ENCODE measurements around the gene CFAP73.

DNA sequence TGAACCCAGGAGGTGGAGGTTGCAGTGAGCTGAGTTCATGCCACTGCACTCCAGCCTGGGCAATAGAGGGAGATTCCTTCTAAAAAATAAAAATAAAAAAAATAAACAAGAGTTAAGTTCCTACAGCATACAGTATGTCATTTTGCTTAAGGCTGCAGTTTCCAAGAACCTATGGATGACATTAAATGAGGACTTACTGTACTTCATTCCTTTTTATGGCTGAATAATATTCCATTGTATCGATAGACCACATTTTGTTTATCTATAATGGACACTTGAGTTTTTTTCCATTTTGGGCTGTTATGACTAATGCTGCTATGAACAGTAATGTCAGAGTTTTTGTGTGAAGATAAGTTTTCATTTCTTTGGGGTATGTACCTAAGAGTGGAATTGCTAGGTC, 31.4 kb upstream of the CFAP73 start:
- TF ChIP-seq, protein P1, sequence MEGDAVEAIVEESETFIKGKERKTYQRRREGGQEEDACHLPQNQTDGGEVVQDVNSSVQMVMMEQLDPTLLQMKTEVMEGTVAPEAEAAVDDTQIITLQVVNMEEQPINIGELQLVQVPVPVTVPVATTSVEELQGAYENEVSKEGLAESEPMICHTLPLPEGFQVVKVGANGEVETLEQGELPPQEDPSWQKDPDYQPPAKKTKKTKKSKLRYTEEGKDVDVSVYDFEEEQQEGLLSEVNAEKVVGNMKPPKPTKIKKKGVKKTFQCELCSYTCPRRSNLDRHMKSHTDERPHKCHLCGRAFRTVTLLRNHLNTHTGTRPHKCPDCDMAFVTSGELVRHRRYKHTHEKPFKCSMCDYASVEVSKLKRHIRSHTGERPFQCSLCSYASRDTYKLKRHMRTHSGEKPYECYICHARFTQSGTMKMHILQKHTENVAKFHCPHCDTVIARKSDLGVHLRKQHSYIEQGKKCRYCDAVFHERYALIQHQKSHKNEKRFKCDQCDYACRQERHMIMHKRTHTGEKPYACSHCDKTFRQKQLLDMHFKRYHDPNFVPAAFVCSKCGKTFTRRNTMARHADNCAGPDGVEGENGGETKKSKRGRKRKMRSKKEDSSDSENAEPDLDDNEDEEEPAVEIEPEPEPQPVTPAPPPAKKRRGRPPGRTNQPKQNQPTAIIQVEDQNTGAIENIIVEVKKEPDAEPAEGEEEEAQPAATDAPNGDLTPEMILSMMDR (IDR thresholded peaks at IDR 0.05; ENCODE audit: low read depth, low read length) = no peak
- no peak for TF ChIP-seq MYC (IDR thresholded peaks at IDR 0.05; ENCODE audit: low read depth, low read length)
